BJ (cell line): ENCODE results near the gene HTT. TPM values are rescaled to one million over a fixed set of nuclear protein-coding genes. Genes with fewer than 3 reads are reported as not detected.

Experiments used
- CTCF ChIA-PET: fragments of 350-600 bp; formaldehyde crosslinking; extraction: SDS; loops from one replicate; lab custom pipeline; 2021; ENCODE audit warnings: antibody characterized with exemption, inconsistent platforms; lab: Yijun Ruan, JAX
- POLR2A ChIA-PET: fragments of 300-600 bp; sonication (Branson Sonifier 250); formaldehyde crosslinking; extraction: SDS; loops from one replicate; lab custom pipeline; 2021; ENCODE audit warnings: antibody characterized with exemption; lab: Charles Lee
- DNase-seq: peaks from one replicate; pipeline ENCODE4 v3.0.0-alpha.2; 2011; ENCODE audit warnings: low read depth
- H3K27me3 ChIP-seq: 2 replicates; pipeline ENCODE4 v1.6.0; 2011; ENCODE audit warnings: low read length; ENCODE audit not compliant: control insufficient read depth, insufficient read depth
- H3K36me3 ChIP-seq: 2 replicates; pipeline ENCODE4 v1.5.1; 2011; ENCODE audit warnings: low read length; ENCODE audit not compliant: control insufficient read depth, insufficient read depth
- H3K4me3 ChIP-seq: 2 replicates; pipeline ENCODE4 v1.5.1; 2011; ENCODE audit warnings: low read depth, mild to moderate bottlenecking, control low read depth, low read length
- CTCF ChIP-seq: IDR thresholded peaks from 2 replicates; pipeline ENCODE4 v1.5.1; 2011; ENCODE audit warnings: low read depth, mild to moderate bottlenecking, control low read depth, inconsistent platforms, low read length, moderate library complexity; ENCODE audit not compliant: insufficient read depth
- polyA plus RNA-seq: library from polyadenylated mRNA; depleted of rRNA; stranded (reverse); fragments of >200 nt; gene quantifications from 2 replicates; pipeline ENCODE4 v1.2.3, GENCODE V29; 2011

Gene HTT
- polyA plus RNA-seq, 1 experiment, result 13.6 TPM

GRCh38 chr4:3128058-3128457, 53.6 kb downstream of the HTT start:
- CTCF ChIA-PET, result interaction anchor here (2.4 kb wide), 1 partner anchor 21 kb away, joined by 6 read pairs; no protein-coding TSS in a partner anchor
- peaks cover 17% of the 10 kb centered on the region for H3K36me3 ChIP-seq
- no peak for TF ChIP-seq CTCF

GRCh38 chr4:3128976-3129375, 54.5 kb downstream of the HTT start:
- Histone ChIP-seq H3K4me3 (no peak overlapping the region), H3K36me3 (peaks cover 17% of the 10 kb centered on the region)
- no peak for TF ChIP-seq CTCF

More at GRCh38 chr4:3128058-3128457, 53.6 kb downstream of the HTT start:
- Histone ChIP-seq H3K4me3 (no peak overlapping the region), H3K27me3 (no peaks in the 10 kb centered on the region)
- DNase-seq, result no peak
- POLR2A ChIA-PET, result no interaction called here

GRCh38 chr4:3130201-3130600, 55.7 kb downstream of the HTT start:
- DNase-seq, result no peak
- ChIA-PET POLR2A (no interaction called here), CTCF (interaction anchor here (1.5 to 2.4 kb wide), 2 partner anchors 9 to 23 kb away, joined by 3 to 6 read pairs; no protein-coding TSS in a partner anchor)
- Histone ChIP-seq H3K4me3 (no peak overlapping the region), H3K36me3 (peaks cover 17% of the 10 kb centered on the region), H3K27me3 (no peaks in the 10 kb centered on the region)
- no peak for TF ChIP-seq CTCF

More at GRCh38 chr4:3128976-3129375, 54.5 kb downstream of the HTT start:
- DNase-seq, result no peak
- ChIA-PET POLR2A (no interaction called here), CTCF (interaction anchor here (1.3 to 2.4 kb wide), 3 partner anchors 8 to 22 kb away, joined by 3 to 6 read pairs (median 4); no protein-coding TSS in a partner anchor)
- no peaks in the 10 kb centered on the region for H3K27me3 ChIP-seq

GRCh38 chr4:3130826-3131225, 56.3 kb downstream of the HTT start:
- POLR2A ChIA-PET, result no interaction called here
- no peak for DNase-seq
- no peaks in the 10 kb centered on the region for H3K27me3 ChIP-seq
- H3K36me3 ChIP-seq, result peaks cover 15% of the 10 kb centered on the region
- no peak overlapping the region for H3K4me3 ChIP-seq
- TF ChIP-seq CTCF, result no peak
- CTCF ChIA-PET, result no interaction called here

- peaks cover 10% of the 10 kb centered on the region for H3K36me3 ChIP-seq
- no peak for TF ChIP-seq CTCF
- ChIA-PET POLR2A (no interaction called here), CTCF (interaction anchor here (3.9 to 7.0 kb wide), 2 partner anchors 12 to 27 kb away, joined by 21 to 55 read pairs; no protein-coding TSS in a partner anchor)
- DNase-seq, result no peak
- H3K27me3 ChIP-seq, result no peaks in the 10 kb centered on the region
- H3K4me3 ChIP-seq, result no peak overlapping the region
These were observed 59.7 kb downstream of the HTT start for GRCh38 chr4:3134201-3134600.
